Prostate gland (tissue), 2 donors: ENCODE results near the gene NUP43.

ENCODE experiments used
- POLR2A ChIP-seq: fragments of 450-650 bp; IDR thresholded peaks from one replicate; pipeline ENCODE4 v1.6.1; 2016; ENCODE audit warnings: antibody characterized with exemption, mild to moderate bottlenecking
- TF ChIP-seq, protein P1 (sequence below), 4 experiments: fragments of 200-600 bp in 2 of 4; fragments of 450-650 bp in 2 of 4; sonication (generic) in 2 of 4; IDR thresholded peaks; 1 replicate in 3 of 4; 2 replicates in 1 of 4; pipeline ENCODE4 v1.5.1; 2016 to 2019; ENCODE audit warnings: antibody characterized with exemption in 4 of 4, mild to moderate bottlenecking in 2 of 4, moderate library complexity in 2 of 4

GRCh38 chr6:149711711-149712110 is 34.6 kb downstream of the NUP43 start:
- TF ChIP-seq, protein P1, sequence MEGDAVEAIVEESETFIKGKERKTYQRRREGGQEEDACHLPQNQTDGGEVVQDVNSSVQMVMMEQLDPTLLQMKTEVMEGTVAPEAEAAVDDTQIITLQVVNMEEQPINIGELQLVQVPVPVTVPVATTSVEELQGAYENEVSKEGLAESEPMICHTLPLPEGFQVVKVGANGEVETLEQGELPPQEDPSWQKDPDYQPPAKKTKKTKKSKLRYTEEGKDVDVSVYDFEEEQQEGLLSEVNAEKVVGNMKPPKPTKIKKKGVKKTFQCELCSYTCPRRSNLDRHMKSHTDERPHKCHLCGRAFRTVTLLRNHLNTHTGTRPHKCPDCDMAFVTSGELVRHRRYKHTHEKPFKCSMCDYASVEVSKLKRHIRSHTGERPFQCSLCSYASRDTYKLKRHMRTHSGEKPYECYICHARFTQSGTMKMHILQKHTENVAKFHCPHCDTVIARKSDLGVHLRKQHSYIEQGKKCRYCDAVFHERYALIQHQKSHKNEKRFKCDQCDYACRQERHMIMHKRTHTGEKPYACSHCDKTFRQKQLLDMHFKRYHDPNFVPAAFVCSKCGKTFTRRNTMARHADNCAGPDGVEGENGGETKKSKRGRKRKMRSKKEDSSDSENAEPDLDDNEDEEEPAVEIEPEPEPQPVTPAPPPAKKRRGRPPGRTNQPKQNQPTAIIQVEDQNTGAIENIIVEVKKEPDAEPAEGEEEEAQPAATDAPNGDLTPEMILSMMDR (IDR thresholded peaks at IDR 0.05) = no peak
- no peak for TF ChIP-seq POLR2A
